OCI-LY3 (cell line): Measurements from ENCODE around the gene ASIC2.

ENCODE experiments used
- H2AFZ ChIP-seq: fragments of 200-600, 300-600 bp; shearing (Covaris generic); 2 replicates; pipeline ENCODE4 v1.6.0; 2014; ENCODE audit warnings: antibody characterized with exemption, low read depth, low read length
- H3K27ac ChIP-seq: fragments of 200-600, 300-600 bp; sonication (generic); 2 replicates; pipeline ENCODE4 v1.5.1; 2014; ENCODE audit warnings: mild to moderate bottlenecking, low read length, moderate library complexity, mixed read lengths
- H3K27me3 ChIP-seq: fragments of 200-600, 300-600 bp; sonication (generic); 2 replicates; pipeline ENCODE4 v1.6.1; 2014; ENCODE audit warnings: low read depth, low read length, mixed read lengths
- H3K36me3 ChIP-seq: fragments of 200-600, 300-600 bp; sonication (generic); replicated peaks from 2 replicates; pipeline ENCODE3; 2014; ENCODE audit warnings: low read depth, low read length, mixed read lengths
- H3K4me1 ChIP-seq: fragments of 300-600, 200-600 bp; sonication (generic); 2 replicates; pipeline ENCODE4 v1.6.1; 2014; ENCODE audit warnings: low read length, mixed read lengths
- H3K4me2 ChIP-seq: fragments of 200-600, 300-600 bp; sonication (generic); 2 replicates; pipeline ENCODE4 v1.6.1; 2014; ENCODE audit warnings: low read length, mixed read lengths
- H3K4me3 ChIP-seq: fragments of 300-600, 200-600 bp; sonication (generic); 2 replicates; pipeline ENCODE4 v1.5.1; 2014; ENCODE audit warnings: antibody characterized with exemption, mild to moderate bottlenecking, low read length, moderate library complexity
- H3K79me2 ChIP-seq: fragments of 300-600, 200-600 bp; shearing (Covaris generic); 2 replicates; pipeline ENCODE4 v1.6.1; 2014; ENCODE audit warnings: mild to moderate bottlenecking, low read length, mixed read lengths
- H3K9ac ChIP-seq: fragments of 300-600, 200-600 bp; shearing (Covaris generic); 2 replicates; pipeline ENCODE4 v1.6.0; 2014; ENCODE audit warnings: mild to moderate bottlenecking, low read length, moderate library complexity
- H3K9me3 ChIP-seq: fragments of 200-600, 300-600 bp; shearing (Covaris generic); 2 replicates; pipeline ENCODE4 v1.6.1; 2014; ENCODE audit warnings: low read length, mixed read lengths; ENCODE audit not compliant: insufficient read depth
- H4K20me1 ChIP-seq: fragments of 200-600, 300-600 bp; sonication (generic); 2 replicates; pipeline ENCODE4 v1.6.1; 2016; ENCODE audit warnings: low read length, mixed read lengths; ENCODE audit not compliant: insufficient read depth
- CTCF ChIP-seq: fragments of 200-600, 300-600 bp; sonication (generic); IDR thresholded peaks from 2 replicates; pipeline ENCODE4 v1.5.1; 2014; ENCODE audit warnings: antibody characterized with exemption, low read length, low read depth
- EZH2phosphoT487 ChIP-seq: fragments of 200-600 bp; shearing (Covaris generic); IDR thresholded peaks from 2 replicates; pipeline ENCODE4 v1.6.1; 2018; ENCODE audit warnings: antibody characterized with exemption, mixed run types, low read depth

Gene ASIC2

GRCh38 chr17:33273743-33274410 is 19.2 kb downstream of the ASIC2 start:
- Histone ChIP-seq H3K36me3 (no peaks in the 10 kb centered on the region), H3K4me1 (no peaks in the 10 kb centered on the region), H4K20me1 (no peaks in the 10 kb centered on the region), H3K4me2 (no peak overlapping the region), H3K4me3 (no peak overlapping the region), H3K27ac (no peak overlapping the region), H3K79me2 (no peaks in the 10 kb centered on the region), H2AFZ (no peak overlapping the region), H3K9me3 (no peaks in the 10 kb centered on the region), H3K27me3 (peaks cover 46% of the 10 kb centered on the region), H3K9ac (no peak overlapping the region)
- TF ChIP-seq EZH2phosphoT487 (no peak), CTCF (no peak)

- no peaks in the 10 kb centered on the region for H4K20me1 ChIP-seq
- H3K36me3 ChIP-seq = no peaks in the 10 kb centered on the region
- H3K9ac ChIP-seq = no peak overlapping the region
Measured at GRCh38 chr17:33273271-33273670, 19.8 kb downstream of the ASIC2 start.

GRCh38 chr17:33272438-33272837 is 20.7 kb downstream of the ASIC2 start:
- TF ChIP-seq CTCF (no peak), EZH2phosphoT487 (no peak)
- H3K9me3 ChIP-seq = no peaks in the 10 kb centered on the region
- H3K27me3 ChIP-seq = peaks cover 41% of the 10 kb centered on the region
- no peaks in the 10 kb centered on the region for H3K36me3 ChIP-seq
- H2AFZ ChIP-seq = no peak overlapping the region
- H3K27ac ChIP-seq = no peak overlapping the region
- no peak overlapping the region for H3K9ac ChIP-seq
- H3K79me2 ChIP-seq = no peaks in the 10 kb centered on the region
- no peaks in the 10 kb centered on the region for H3K4me1 ChIP-seq
- H4K20me1 ChIP-seq = no peaks in the 10 kb centered on the region
- no peak overlapping the region for H3K4me2 ChIP-seq
- H3K4me3 ChIP-seq = no peak overlapping the region

More at GRCh38 chr17:33273271-33273670, 19.8 kb downstream of the ASIC2 start:
- Histone ChIP-seq H3K4me2 (no peak overlapping the region), H3K27me3 (peaks cover 46% of the 10 kb centered on the region), H3K79me2 (no peaks in the 10 kb centered on the region), H2AFZ (no peak overlapping the region), H3K4me3 (no peak overlapping the region), H3K27ac (no peak overlapping the region), H3K4me1 (no peaks in the 10 kb centered on the region), H3K9me3 (no peaks in the 10 kb centered on the region)
- TF ChIP-seq EZH2phosphoT487 (no peak), CTCF (no peak)

GRCh38 chr17:33269337-33270060 is 23.6 kb downstream of the ASIC2 start:
- Histone ChIP-seq H2AFZ (no peak overlapping the region), H3K79me2 (no peaks in the 10 kb centered on the region), H3K9me3 (no peaks in the 10 kb centered on the region), H3K4me3 (no peak overlapping the region), H3K4me1 (no peaks in the 10 kb centered on the region), H3K27ac (no peak overlapping the region), H4K20me1 (no peaks in the 10 kb centered on the region), H3K36me3 (no peaks in the 10 kb centered on the region), H3K9ac (no peak overlapping the region), H3K4me2 (no peak overlapping the region), H3K27me3 (peaks cover 43% of the 10 kb centered on the region)
- TF ChIP-seq EZH2phosphoT487 (no peak), CTCF (no peak)
